ENCODE data around the gene HDAC4.

Gene HDAC4

GRCh38 chr2:239305222-239305575 lies 95.6 kb downstream of the HDAC4 start:
- no peak overlapping the region for H3K9ac ChIP-seq (ENCODE audit: low read length in 5 of 5)
- H3K27ac ChIP-seq (ENCODE audit: low read depth, low read length): no peak overlapping the region
- no peak overlapping the region for H3K4me3 ChIP-seq (ENCODE audit: low read depth in 1 of 5, low read length in 5 of 5)
- H3K4me1 ChIP-seq (ENCODE audit: control insufficient read depth in 5 of 5, insufficient read depth in 5 of 5, low read length in 5 of 5): peaks cover 14 to 78% (median 65%) of the 10 kb centered on the region in 5 donors
- H3K27me3 ChIP-seq (ENCODE audit: control insufficient read depth in 5 of 5, insufficient read depth in 4 of 5, low read length in 5 of 5): no peaks in the 10 kb centered on the region
- H3K9me3 ChIP-seq (ENCODE audit: control insufficient read depth in 5 of 5, low read length in 5 of 5): no peaks in the 10 kb centered on the region
- no peaks in the 10 kb centered on the region for H3K36me3 ChIP-seq (ENCODE audit: control insufficient read depth in 5 of 5, insufficient read depth in 5 of 5, low read length in 5 of 5)

- Histone ChIP-seq H3K4me3 (ENCODE audit: low read depth in 1 of 5, low read length in 5 of 5) (no peak overlapping the region), H3K36me3 (ENCODE audit: control insufficient read depth in 5 of 5, insufficient read depth in 5 of 5, low read length in 5 of 5) (no peaks in the 10 kb centered on the region), H3K27ac (ENCODE audit: low read depth, low read length) (no peak overlapping the region), H3K4me1 (ENCODE audit: control insufficient read depth in 5 of 5, insufficient read depth in 5 of 5, low read length in 5 of 5) (peaks cover 9 to 72% (median 60%) of the 10 kb centered on the region in 5 donors), H3K9me3 (ENCODE audit: control insufficient read depth in 5 of 5, low read length in 5 of 5) (no peaks in the 10 kb centered on the region), H3K9ac (ENCODE audit: low read length in 5 of 5) (no peak overlapping the region), H3K27me3 (ENCODE audit: control insufficient read depth in 5 of 5, insufficient read depth in 4 of 5, low read length in 5 of 5) (no peaks in the 10 kb centered on the region)
Measured at GRCh38 chr2:239304533-239305221, 96.1 kb downstream of the HDAC4 start.

DNA sequence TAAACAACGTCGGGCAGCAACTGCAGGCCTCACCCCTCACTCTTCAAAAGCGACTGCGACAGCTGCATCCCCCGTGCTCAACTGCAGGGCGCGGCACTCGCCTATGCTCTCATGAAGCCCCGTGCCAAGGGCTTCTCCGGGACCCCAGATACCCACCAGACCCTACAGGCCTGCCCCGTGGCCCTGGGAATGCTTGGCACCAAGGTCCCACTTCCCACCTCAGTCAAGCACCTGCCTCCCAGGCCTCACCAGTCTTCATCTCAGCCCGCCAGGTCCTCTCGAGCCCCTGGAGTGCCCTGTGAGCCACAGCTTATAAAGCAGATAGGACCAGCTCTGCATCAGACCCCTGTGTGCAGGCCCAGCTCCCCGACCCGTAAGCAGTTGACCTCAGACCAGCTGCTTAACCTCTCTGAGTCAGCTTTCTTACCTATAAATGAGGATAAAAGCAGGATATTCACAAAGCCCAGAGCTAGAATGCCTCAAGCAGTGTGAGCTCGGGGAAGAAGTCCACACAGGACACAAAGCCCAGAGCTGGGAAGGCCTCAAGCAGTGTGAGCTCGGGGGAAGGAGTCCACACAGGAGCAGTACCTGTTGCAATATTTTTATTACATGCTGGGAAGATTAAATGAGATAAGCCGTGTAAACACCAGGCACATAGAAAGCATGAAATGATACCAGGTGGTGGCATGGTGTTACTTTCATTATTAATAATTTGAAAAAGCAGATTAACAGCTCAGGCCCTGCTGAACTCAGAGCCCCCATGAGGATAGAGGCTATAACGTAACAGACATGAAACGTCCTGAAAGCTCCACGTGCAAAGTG lies 96.9 kb downstream of the HDAC4 start:
- H3K4me1 ChIP-seq (ENCODE audit: control insufficient read depth in 5 of 5, insufficient read depth in 5 of 5, low read length in 5 of 5): peaks cover 5 to 66% (median 54%) of the 10 kb centered on the region in 5 donors
- H3K9me3 ChIP-seq (ENCODE audit: control insufficient read depth in 5 of 5, low read length in 5 of 5): no peaks in the 10 kb centered on the region
- H3K36me3 ChIP-seq (ENCODE audit: control insufficient read depth in 5 of 5, insufficient read depth in 5 of 5, low read length in 5 of 5): no peaks in the 10 kb centered on the region
- H3K27ac ChIP-seq (ENCODE audit: low read depth, low read length): no peak overlapping the region
- H3K27me3 ChIP-seq (ENCODE audit: control insufficient read depth in 5 of 5, insufficient read depth in 4 of 5, low read length in 5 of 5): no peaks in the 10 kb centered on the region
- H3K9ac ChIP-seq (ENCODE audit: low read length in 5 of 5): no peak overlapping the region
- H3K4me3 ChIP-seq (ENCODE audit: low read depth in 1 of 5, low read length in 5 of 5): no peak overlapping the region

GRCh38 chr2:239302808-239303557 lies 97.8 kb downstream of the HDAC4 start:
- no peaks in the 10 kb centered on the region for H3K27me3 ChIP-seq (ENCODE audit: control insufficient read depth in 5 of 5, insufficient read depth in 4 of 5, low read length in 5 of 5)
- peaks cover 3 to 58% (median 44%) of the 10 kb centered on the region in 5 donors for H3K4me1 ChIP-seq (ENCODE audit: control insufficient read depth in 5 of 5, insufficient read depth in 5 of 5, low read length in 5 of 5)
- no peak overlapping the region for H3K27ac ChIP-seq (ENCODE audit: low read depth, low read length)
- no peaks in the 10 kb centered on the region for H3K9me3 ChIP-seq (ENCODE audit: control insufficient read depth in 5 of 5, low read length in 5 of 5)
- no peak overlapping the region for H3K9ac ChIP-seq (ENCODE audit: low read length in 5 of 5)
- no peaks in the 10 kb centered on the region for H3K36me3 ChIP-seq (ENCODE audit: control insufficient read depth in 5 of 5, insufficient read depth in 5 of 5, low read length in 5 of 5)
- H3K4me3 ChIP-seq (ENCODE audit: low read depth in 1 of 5, low read length in 5 of 5): no peak overlapping the region

- H3K4me3 ChIP-seq (ENCODE audit: low read depth in 1 of 5, low read length in 5 of 5): no peak overlapping the region
- no peak overlapping the region for H3K9ac ChIP-seq (ENCODE audit: low read length in 5 of 5)
- H3K4me1 ChIP-seq (ENCODE audit: control insufficient read depth in 5 of 5, insufficient read depth in 5 of 5, low read length in 5 of 5): peaks cover 3 to 53% (median 39%) of the 10 kb centered on the region in 5 donors
- no peaks in the 10 kb centered on the region for H3K27me3 ChIP-seq (ENCODE audit: control insufficient read depth in 5 of 5, insufficient read depth in 4 of 5, low read length in 5 of 5)
- no peaks in the 10 kb centered on the region for H3K9me3 ChIP-seq (ENCODE audit: control insufficient read depth in 5 of 5, low read length in 5 of 5)
- H3K36me3 ChIP-seq (ENCODE audit: control insufficient read depth in 5 of 5, insufficient read depth in 5 of 5, low read length in 5 of 5): no peaks in the 10 kb centered on the region
- H3K27ac ChIP-seq (ENCODE audit: low read depth, low read length): peak overlapping the region; percentile 39
Measured at GRCh38 chr2:239302083-239302807, 98.6 kb downstream of the HDAC4 start.

GRCh38 chr2:239300871-239301735 lies 99.7 kb downstream of the HDAC4 start:
- Histone ChIP-seq H3K4me1 (ENCODE audit: control insufficient read depth in 5 of 5, insufficient read depth in 5 of 5, low read length in 5 of 5) (peaks cover 3 to 46% (median 31%) of the 10 kb centered on the region in 5 donors), H3K9me3 (ENCODE audit: control insufficient read depth in 5 of 5, low read length in 5 of 5) (no peaks in the 10 kb centered on the region), H3K4me3 (ENCODE audit: low read depth in 1 of 5, low read length in 5 of 5) (peak overlapping the region in 4 of 5 donors; percentile 17 to 29 (median 22)), H3K27me3 (ENCODE audit: control insufficient read depth in 5 of 5, insufficient read depth in 4 of 5, low read length in 5 of 5) (no peaks in the 10 kb centered on the region), H3K36me3 (ENCODE audit: control insufficient read depth in 5 of 5, insufficient read depth in 5 of 5, low read length in 5 of 5) (no peaks in the 10 kb centered on the region), H3K9ac (ENCODE audit: low read length in 5 of 5) (no peak overlapping the region), H3K27ac (ENCODE audit: low read depth, low read length) (no peak overlapping the region)

DNA sequence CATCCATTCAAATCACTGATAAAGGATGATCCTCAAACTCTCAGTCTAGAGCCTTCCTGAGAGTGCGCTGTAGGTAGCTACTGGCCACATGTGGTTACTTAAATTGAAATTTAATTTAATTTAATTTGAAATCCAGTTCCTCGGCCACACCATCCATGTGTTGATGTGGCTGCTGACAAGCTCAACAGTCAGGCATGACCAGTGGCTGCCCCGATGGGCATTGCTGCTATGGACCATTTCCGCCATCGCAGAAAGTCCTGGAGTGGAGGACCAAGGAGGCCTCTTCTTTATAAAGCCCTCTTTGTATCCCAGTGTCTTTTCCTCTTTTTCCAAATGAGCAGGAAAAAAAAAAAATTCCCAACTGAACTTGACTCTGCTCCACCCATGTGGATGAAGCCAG lies 100.6 kb downstream of the HDAC4 start:
- Histone ChIP-seq H3K9ac (ENCODE audit: low read length in 5 of 5) (no peak overlapping the region), H3K4me3 (ENCODE audit: low read depth in 1 of 5, low read length in 5 of 5) (no peak overlapping the region), H3K4me1 (ENCODE audit: control insufficient read depth in 5 of 5, insufficient read depth in 5 of 5, low read length in 5 of 5) (peaks cover 2 to 53% (median 31%) of the 10 kb centered on the region in 5 donors), H3K9me3 (ENCODE audit: control insufficient read depth in 5 of 5, low read length in 5 of 5) (no peaks in the 10 kb centered on the region), H3K27me3 (ENCODE audit: control insufficient read depth in 5 of 5, insufficient read depth in 4 of 5, low read length in 5 of 5) (no peaks in the 10 kb centered on the region), H3K36me3 (ENCODE audit: control insufficient read depth in 5 of 5, insufficient read depth in 5 of 5, low read length in 5 of 5) (no peaks in the 10 kb centered on the region), H3K27ac (ENCODE audit: low read depth, low read length) (no peak overlapping the region)

DNA sequence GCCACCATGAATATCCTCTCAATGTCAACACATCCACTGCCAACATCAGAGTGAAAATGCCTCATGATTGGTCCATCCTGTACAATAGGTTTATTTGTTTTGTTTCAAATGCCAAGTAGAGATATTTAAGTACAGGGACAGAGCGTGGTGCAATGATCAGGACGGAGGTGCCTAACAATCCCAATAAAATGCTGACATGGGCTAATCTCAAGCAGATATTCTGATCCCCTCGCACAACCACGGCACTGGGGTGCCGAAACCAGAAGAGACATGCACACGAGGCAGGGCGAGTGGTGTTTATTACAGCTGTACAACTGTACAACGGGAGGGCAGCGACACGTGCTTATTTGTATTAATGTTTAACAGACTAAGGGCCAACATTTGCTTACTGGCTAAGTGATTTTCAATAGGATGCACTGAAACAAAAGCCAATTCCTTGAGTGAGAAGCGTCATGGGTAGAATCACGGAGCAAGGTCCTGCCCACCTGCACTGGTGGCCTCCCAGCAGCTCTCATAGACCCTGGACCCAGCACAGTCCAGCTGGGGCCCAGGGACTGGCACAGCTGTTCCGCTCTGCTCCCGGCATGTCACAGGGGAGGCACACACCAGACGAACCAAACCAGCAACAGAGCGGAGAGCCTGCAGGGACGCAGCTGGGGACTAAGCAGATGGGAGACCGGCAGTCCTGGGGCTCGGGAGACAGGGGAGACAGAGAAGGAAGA lies 101.4 kb downstream of the HDAC4 start:
- peak overlapping the region in 1 of 5 donors; percentile 8 for H3K9ac ChIP-seq (ENCODE audit: low read length in 5 of 5)
- H3K36me3 ChIP-seq (ENCODE audit: control insufficient read depth in 5 of 5, insufficient read depth in 5 of 5, low read length in 5 of 5): no peaks in the 10 kb centered on the region
- H3K9me3 ChIP-seq (ENCODE audit: control insufficient read depth in 5 of 5, low read length in 5 of 5): no peaks in the 10 kb centered on the region
- peaks cover 2 to 46% (median 31%) of the 10 kb centered on the region in 5 donors for H3K4me1 ChIP-seq (ENCODE audit: control insufficient read depth in 5 of 5, insufficient read depth in 5 of 5, low read length in 5 of 5)
- H3K27me3 ChIP-seq (ENCODE audit: control insufficient read depth in 5 of 5, insufficient read depth in 4 of 5, low read length in 5 of 5): no peaks in the 10 kb centered on the region
- H3K4me3 ChIP-seq (ENCODE audit: low read depth in 1 of 5, low read length in 5 of 5): no peak overlapping the region
- H3K27ac ChIP-seq (ENCODE audit: low read depth, low read length): no peak overlapping the region
